HepG2 (cell line): Measurements from ENCODE around the gene WFDC12. TPM values are rescaled to one million over a fixed set of nuclear protein-coding genes. Genes with fewer than 3 reads are reported as not detected.
A peak's percentile ranks its signal among the peaks of the same experiment; 100 is the strongest.

Source experiments
- ATAC-seq: fragments of 200-7000 bp; cut with Tn5 transposase; 3 replicates; pipeline ENCODE4 v1.9.1; 2020; ENCODE audit warnings: mild to moderate bottlenecking, moderate library complexity
- BruUV-seq: library from RNA; stranded (reverse); fragments of 400-500 nt; replicated peaks from 2 replicates; lab custom pipeline; 2021; lab: Mats Ljungman, UMichigan
- CTCF ChIA-PET: fragments of 300-600 bp; formaldehyde crosslinking; extraction: SDS; loops from one replicate; lab custom pipeline; 2021; ENCODE audit warnings: low total read pairs, inconsistent platforms, low intra/inter-chr PET ratio; lab: Yijun Ruan, JAX
- POLR2A ChIA-PET: fragments of 350-600 bp; sonication (Branson Sonifier 250); formaldehyde crosslinking; loops from one replicate; lab custom pipeline; 2020; ENCODE audit warnings: antibody characterized with exemption, inconsistent platforms; lab: Yijun Ruan, JAX
- DNase-seq: peaks from one replicate; pipeline ENCODE4 v3.0.0-alpha.2; 2015; ENCODE audit warnings: low spot score
- FAIRE-seq: peaks from 3 replicates; lab custom pipeline; 2011; peaks lifted over from hg19 to GRCh38; lab: Jason Lieb, UNC
- H2AFZ ChIP-seq: one replicate; pipeline ENCODE4 v1.6.1; 2011; ENCODE audit warnings: low read length, inconsistent platforms
- H3K27ac ChIP-seq: fragments of 300-600 bp; 3 replicates; pipeline ENCODE4 v1.8.0; 2011; ENCODE audit warnings: mixed run types, mild to moderate bottlenecking, mixed read lengths, low read length, inconsistent platforms; ENCODE audit not compliant: insufficient read depth; ENCODE audit errors: extremely low read length
- H3K27me3 ChIP-seq, 2 experiments: fragments of 200-600 bp in 1 of 2; 2 replicates in 1 of 2; 3 replicates in 1 of 2; pipeline versions ENCODE4 v1.6.0 to v1.8.0; 2011; ENCODE audit warnings: low read length in 2 of 2, mild to moderate bottlenecking in 2 of 2, moderate library complexity in 2 of 2, inconsistent platforms in 1 of 2; ENCODE audit not compliant: insufficient read depth in 2 of 2, control insufficient read depth in 1 of 2
- H3K36me3 ChIP-seq, 2 experiments: fragments of 200-600 bp in 1 of 2; replicated peaks in 1 of 2; 2 replicates in 1 of 2; 3 replicates in 1 of 2; pipeline versions ENCODE4 v1.5.1 to v1.8.0; 2011; ENCODE audit warnings: low read length in 2 of 2, inconsistent platforms in 1 of 2; ENCODE audit not compliant: insufficient read depth in 2 of 2, control insufficient read depth in 1 of 2
- H3K4me1 ChIP-seq: 2 replicates; pipeline ENCODE4 v1.5.1; 2012; ENCODE audit warnings: low read length, inconsistent platforms; ENCODE audit not compliant: insufficient read depth
- H3K4me2 ChIP-seq: 2 replicates; pipeline ENCODE4 v1.6.0; 2011; ENCODE audit warnings: low read depth, low read length, inconsistent platforms
- H3K4me3 ChIP-seq, 3 experiments: fragments of 200-600 bp in 1 of 3; sonication (generic), shearing (Covaris generic) in 1 of 3; replicated peaks in 1 of 3; 2 replicates each; pipeline ENCODE4 v1.5.1; 2011 to 2016; ENCODE audit warnings: low read length in 3 of 3, inconsistent platforms in 2 of 3, low read depth in 2 of 3, mild to moderate bottlenecking in 2 of 3, control low read depth in 1 of 3, mixed read lengths in 1 of 3; ENCODE audit not compliant: insufficient read depth in 1 of 3
- H3K79me2 ChIP-seq: one replicate; pipeline ENCODE4 v1.6.1; 2011; ENCODE audit warnings: low read length, inconsistent platforms; ENCODE audit not compliant: insufficient read depth
- H3K9ac ChIP-seq: 2 replicates; pipeline ENCODE4 v1.6.0; 2011; ENCODE audit warnings: mild to moderate bottlenecking, low read depth, low read length, inconsistent platforms; ENCODE audit not compliant: insufficient read depth
- H3K9me3 ChIP-seq: 2 replicates; pipeline ENCODE4 v1.5.1; 2012; ENCODE audit warnings: mild to moderate bottlenecking, low read length
- H4K20me1 ChIP-seq: 2 replicates; pipeline ENCODE4 v1.6.0; 2011; ENCODE audit warnings: inconsistent platforms, mild to moderate bottlenecking, low read length, moderate library complexity; ENCODE audit not compliant: insufficient read depth
- AHR ChIP-seq: IDR thresholded peaks from 2 replicates; pipeline ENCODE4 v1.6.1; 2018; ENCODE audit warnings: missing genetic modification reagents, missing compliant biosample characterization
- FOXC1 ChIP-seq: sonication (generic); formaldehyde crosslinking; IDR thresholded peaks from 2 replicates; pipeline ENCODE4 v1.8.0; 2022; ENCODE audit warnings: mild to moderate bottlenecking, missing genetic modification reagents, borderline replicate concordance
- IKZF4 ChIP-seq: sonication (generic); formaldehyde crosslinking; IDR thresholded peaks from 2 replicates; pipeline ENCODE4 v1.5.1; 2020; ENCODE audit warnings: borderline replicate concordance, mild to moderate bottlenecking, low read depth, missing genetic modification reagents; ENCODE audit errors: not compliant biosample characterization
- KDM2A ChIP-seq: sonication (generic); formaldehyde crosslinking; IDR thresholded peaks from 2 replicates; pipeline ENCODE4 v1.4.0; 2020; ENCODE audit warnings: low read depth, missing genetic modification reagents, borderline replicate concordance
- KDM5A ChIP-seq: fragments of 200-600 bp; sonication (generic); IDR thresholded peaks from 2 replicates; pipeline ENCODE4 v1.7.0; 2018; ENCODE audit warnings: antibody characterized with exemption, mild to moderate bottlenecking, low read length, borderline replicate concordance
- NFKBIZ ChIP-seq: IDR thresholded peaks from 2 replicates; pipeline ENCODE4 v1.6.1; 2018; ENCODE audit warnings: missing genetic modification reagents, missing compliant biosample characterization
- SMC3 ChIP-seq: IDR thresholded peaks from 2 replicates; pipeline ENCODE4 v1.6.1; 2011; ENCODE audit warnings: low read length, improper control_type of control experiment
- TAF15 ChIP-seq: fragments of 200-400 bp; formaldehyde crosslinking; IDR thresholded peaks from one replicate; pipeline ENCODE4 v1.6.1; 2018; ENCODE audit warnings: mild to moderate bottlenecking, low read depth, low read length; ENCODE audit not compliant: poor library complexity, severe bottlenecking
- ZNF629 ChIP-seq: sonication (generic); formaldehyde crosslinking; conservative IDR thresholded peaks from 2 replicates; pipeline ENCODE4 v1.5.0; 2020; ENCODE audit warnings: missing genetic modification reagents
- ZNF777 ChIP-seq: sonication (generic); formaldehyde crosslinking; IDR thresholded peaks from 2 replicates; pipeline ENCODE4 v1.4.0; 2020; ENCODE audit warnings: missing genetic modification reagents
- WGBS: methylation state at CpG from one replicate; pipeline ENCODE4 v1.1.6; 2017; ENCODE audit warnings: low lambda C conversion rate; 5-methylcytosine and 5-hydroxymethylcytosine counted together
- in situ Hi-C: cut with HindIII; loops from 2 replicates; pipeline ENCODE4 v1.10.0; 2017; ENCODE audit warnings: low pct_unique_long_range_greater_than_20kb; ENCODE audit not compliant: extremely low pct_ligation_motif_present
- intact Hi-C: fragments of 100-400 bp; cut with micrococcal nuclease; formaldehyde crosslinking; loops from one replicate; pipeline ENCODE4 v1.10.0; 2022; ENCODE audit not compliant: unreplicated experiment
- polyA plus RNA-seq, 8 experiments: library from polyadenylated mRNA; depleted of rRNA in 3 of 8; stranded (reverse) in 7 of 8; unstranded in 1 of 8; fragments of >200 nt; fragmentation: Illumina TruSeq in 4 of 8; extraction: Trizol in 4 of 8; gene quantifications; 2 replicates each; pipeline versions ENCODE4 v1.2.1 to v1.2.3, GENCODE V29; 2011 to 2016; ENCODE audit warnings: low read depth in 4 of 8, missing spikeins in 1 of 8, mixed read lengths in 1 of 8; ENCODE audit not compliant: insufficient read depth in 1 of 8
- total RNA-seq, 5 experiments: library from RNA; depleted of rRNA; stranded (reverse); fragments of >200 nt; fragmentation: Illumina TruSeq; extraction: Trizol; gene quantifications; 2 replicates each; pipeline ENCODE4 v1.2.3, GENCODE V29; 2016; ENCODE audit warnings: low read depth in 1 of 5
- TF ChIP-seq, protein P1 (sequence below): sonication (generic); formaldehyde crosslinking; IDR thresholded peaks from 2 replicates; pipeline ENCODE4 v1.4.0; 2020; ENCODE audit warnings: missing genetic modification reagents
- TF ChIP-seq, protein P2 (sequence below): IDR thresholded peaks from 2 replicates; pipeline ENCODE4 v1.6.1; 2016; ENCODE audit warnings: low read depth, borderline replicate concordance

Gene WFDC12
- total and polyA plus RNA-seq, 2 of the 13 experiments (the other 11 are each of a cell fraction or from before 2014, with no cell fraction given), result not detected

DNA sequence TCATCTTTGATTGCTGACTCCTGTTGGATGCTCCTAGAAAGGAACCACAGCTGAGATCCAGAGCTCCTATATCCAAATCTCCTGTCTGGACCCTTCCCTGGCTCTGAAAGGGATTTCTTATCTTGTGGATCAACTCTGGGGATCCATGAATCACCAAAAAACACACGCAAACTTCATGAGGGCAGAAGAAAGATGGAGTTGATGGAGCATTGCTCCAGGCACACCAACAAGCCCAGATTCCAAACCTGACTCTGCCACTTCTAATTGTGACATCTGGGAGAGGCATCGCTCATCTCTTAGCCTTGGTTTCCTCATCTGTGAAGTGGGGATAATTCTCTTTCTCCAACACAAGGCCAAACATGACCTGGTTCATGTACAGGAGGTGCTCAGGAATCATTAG lies 30.1 kb downstream of the WFDC12 start:
- ChIA-PET POLR2A (no interaction called here), CTCF (interaction anchor here (2.2 to 3.0 kb wide), 2 partner anchors 13 to 83 kb away, joined by 15 to 16 read pairs; no protein-coding TSS in a partner anchor)
- 55% methylated on average over 2 of the region's 2 CpGs for WGBS
- no peak for TF ChIP-seq KDM5A
- TF ChIP-seq KDM2A, result no peak
- TF ChIP-seq NFKBIZ (CRISPR knock-in tag), result no peak
- peak; percentile 40 for TF ChIP-seq ZNF629
- no peak for TF ChIP-seq SMC3
- TF ChIP-seq IKZF4 (CRISPR knock-in tag), result no peak
- no peak overlapping the region for H2AFZ ChIP-seq
- DNase-seq (no peak), FAIRE-seq (no peak), ATAC-seq (no peak)
- no peaks in the 10 kb centered on the region for H4K20me1 ChIP-seq
- no peak overlapping the region for H3K9ac ChIP-seq
- in situ Hi-C loops (loop anchor here (10.0 kb wide), 1 partner anchor 49 kb away; no protein-coding TSS in a partner anchor), intact Hi-C loops (no loop called here)
- 0 out of 5 replicates have a peak, but pooled peaks cover 0 to 7% of the 10 kb centered on the region in 2 experiments for H3K27me3 ChIP-seq
- H3K4me3 ChIP-seq, result no peak overlapping the region
- H3K79me2 ChIP-seq, result no peaks in the 10 kb centered on the region
- no peak overlapping the region for H3K27ac ChIP-seq
- no peaks in the 10 kb centered on the region for H3K9me3 ChIP-seq
- H3K4me1 ChIP-seq, result no peaks in the 10 kb centered on the region
- no TSS peak for BruUV-seq
- no peak overlapping the region for H3K4me2 ChIP-seq
- H3K36me3 ChIP-seq, result no peaks in the 10 kb centered on the region

DNA sequence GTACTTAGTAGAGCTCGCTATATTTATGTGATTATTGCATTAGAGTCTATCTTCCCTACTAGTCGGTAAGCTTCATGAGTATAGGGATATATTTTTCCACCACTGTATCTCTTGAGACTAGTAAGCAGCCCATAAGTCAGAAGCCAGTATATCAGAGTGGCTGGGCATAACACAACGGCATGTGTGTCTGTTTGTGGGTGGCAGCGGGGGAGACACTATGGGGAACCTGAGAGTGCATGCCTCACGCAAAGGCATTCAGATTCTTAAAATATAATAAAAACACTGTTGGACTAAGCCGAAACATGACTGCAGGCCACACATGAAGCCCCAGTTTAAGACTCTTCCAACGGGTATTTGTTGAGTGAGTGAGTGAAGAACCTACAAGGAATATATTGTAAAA lies 31.4 kb downstream of the WFDC12 start:
- in situ Hi-C loops, result loop anchor here (10.0 kb wide), 1 partner anchor 48 kb away; no protein-coding TSS in a partner anchor
- no peaks in the 10 kb centered on the region for H3K4me1 ChIP-seq
- POLR2A ChIA-PET, result no interaction called here
- TF ChIP-seq ZNF777 (CRISPR knock-in tag) (no peak), FOXC1 (CRISPR knock-in tag) (no peak), TAF15 (no peak), AHR (CRISPR knock-in tag) (no peak)
- TF ChIP-seq, protein P1, sequence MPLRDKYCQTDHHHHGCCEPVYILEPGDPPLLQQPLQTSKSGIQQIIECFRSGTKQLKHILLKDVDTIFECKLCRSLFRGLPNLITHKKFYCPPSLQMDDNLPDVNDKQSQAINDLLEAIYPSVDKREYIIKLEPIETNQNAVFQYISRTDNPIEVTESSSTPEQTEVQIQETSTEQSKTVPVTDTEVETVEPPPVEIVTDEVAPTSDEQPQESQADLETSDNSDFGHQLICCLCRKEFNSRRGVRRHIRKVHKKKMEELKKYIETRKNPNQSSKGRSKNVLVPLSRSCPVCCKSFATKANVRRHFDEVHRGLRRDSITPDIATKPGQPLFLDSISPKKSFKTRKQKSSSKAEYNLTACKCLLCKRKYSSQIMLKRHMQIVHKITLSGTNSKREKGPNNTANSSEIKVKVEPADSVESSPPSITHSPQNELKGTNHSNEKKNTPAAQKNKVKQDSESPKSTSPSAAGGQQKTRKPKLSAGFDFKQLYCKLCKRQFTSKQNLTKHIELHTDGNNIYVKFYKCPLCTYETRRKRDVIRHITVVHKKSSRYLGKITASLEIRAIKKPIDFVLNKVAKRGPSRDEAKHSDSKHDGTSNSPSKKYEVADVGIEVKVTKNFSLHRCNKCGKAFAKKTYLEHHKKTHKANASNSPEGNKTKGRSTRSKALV (CRISPR knock-in tag), result no peak
- TF ChIP-seq, protein P2, sequence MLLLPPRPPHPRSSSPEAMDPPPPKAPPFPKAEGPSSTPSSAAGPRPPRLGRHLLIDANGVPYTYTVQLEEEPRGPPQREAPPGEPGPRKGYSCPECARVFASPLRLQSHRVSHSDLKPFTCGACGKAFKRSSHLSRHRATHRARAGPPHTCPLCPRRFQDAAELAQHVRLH (CRISPR knock-in tag), result no peak

More for the DNA sequence above, 31.4 kb downstream of the WFDC12 start:
- ATAC-seq (no peak), DNase-seq (no peak), FAIRE-seq (no peak)
- H3K4me2 ChIP-seq, result no peak overlapping the region
- H3K36me3 ChIP-seq, result no peaks in the 10 kb centered on the region
- H3K9me3 ChIP-seq, result no peaks in the 10 kb centered on the region
- 48% methylated on average over 7 of the region's 7 CpGs for WGBS
- H2AFZ ChIP-seq, result no peak overlapping the region
- no peaks in the 10 kb centered on the region for H4K20me1 ChIP-seq
- no peaks in the 10 kb centered on the region for H3K79me2 ChIP-seq
- intact Hi-C loops, result no loop called here
- no peak overlapping the region for H3K27ac ChIP-seq
- H3K4me3 ChIP-seq, result no peak overlapping the region
- no peak overlapping the region for H3K9ac ChIP-seq
- no TSS peak for BruUV-seq
- H3K27me3 ChIP-seq, result 0 out of 5 replicates have a peak, but pooled peaks cover 0 to 3% of the 10 kb centered on the region in 2 experiments
- CTCF ChIA-PET, result interaction anchor here (1.6 kb wide), 1 partner anchor 49 kb away, joined by 4 read pairs; no protein-coding TSS in a partner anchor
